NCI-H2227 (cell line): ENCODE results near the gene GARIN5B.
"Not testable (repeated sequence)": the region's sequence is repeated elsewhere in the genome, so short reads cannot be mapped to it uniquely, and the experiment has no call there.

ENCODE experiments used
- DNase-seq: peaks from one replicate; lab custom pipeline; 2025; ENCODE audit not compliant: unreplicated experiment; lab: John Stamatoyannopoulos, UW

Gene GARIN5B

GRCh38 chr19:55352040-55352439 lies 11.0 kb downstream of the GARIN5B start:
- no peak for DNase-seq

- DNase-seq = no peak
These were observed 12.3 kb downstream of the GARIN5B start for GRCh38 chr19:55350620-55351315.

- peak; percentile 76 for DNase-seq
These were observed 14.6 kb downstream of the GARIN5B start for GRCh38 chr19:55348317-55349034.

- DNase-seq = no peak
These were observed 15.5 kb downstream of the GARIN5B start for GRCh38 chr19:55347442-55348009.

- no peak for DNase-seq
These were observed 16.2 kb downstream of the GARIN5B start for GRCh38 chr19:55346725-55347441.

- DNase-seq = peak; percentile 53
These were observed 17.0 kb downstream of the GARIN5B start for GRCh38 chr19:55345818-55346724.

GRCh38 chr19:55345101-55345817 lies 17.8 kb downstream of the GARIN5B start:
- DNase-seq = no peak

- DNase-seq = no peak
These were observed 18.6 kb downstream of the GARIN5B start for GRCh38 chr19:55344444-55344843.

GRCh38 chr19:55341595-55342531 lies 21.2 kb downstream of the GARIN5B start:
- no peak for DNase-seq

- DNase-seq = peak; percentile 88
These were observed 21.9 kb downstream of the GARIN5B start for GRCh38 chr19:55341171-55341588.

GRCh38 chr19:55340784-55341147 lies 22.3 kb downstream of the GARIN5B start:
- DNase-seq = peak; percentile 86

GRCh38 chr19:55339889-55340783 lies 22.9 kb downstream of the GARIN5B start:
- DNase-seq = no peak

GRCh38 chr19:55339105-55339888 lies 23.8 kb downstream of the GARIN5B start, which contains the start of gene KMT5C:
KMT5C (plus strand) TSS chr19:55339876; CDS start chr19:55341937, 2,061 bp downstream.
- DNase-seq = peak; percentile 100

- DNase-seq = no peak
These were observed 27.0 kb downstream of the GARIN5B start for GRCh38 chr19:55336101-55336500.

- no peak for DNase-seq
These were observed 29.2 kb downstream of the GARIN5B start for GRCh38 chr19:55333870-55334269.

GRCh38 chr19:55329791-55330190 lies 33.3 kb downstream of the GARIN5B start:
- not testable (repeated sequence) for DNase-seq

GRCh38 chr19:55328774-55329318 lies 34.2 kb downstream of the GARIN5B start:
- not testable (repeated sequence) for DNase-seq
